ENCODE results near the gene CLASP2.
"Not testable (repeated sequence)": the region's sequence is repeated elsewhere in the genome, so short reads cannot be mapped to it uniquely, and the experiment has no call there.

CLASP2 gene

GRCh38 chr3:33699275-33699674 lies 18.8 kb downstream of the CLASP2 start:
- H3K4me3 ChIP-seq (replicated peaks; ENCODE audit: low read depth, low read length), result no peak overlapping the region
- DNase-seq (ENCODE audit: low read depth), result no peak
- TF ChIP-seq CTCF (IDR thresholded peaks at IDR 0.05; ENCODE audit: low read length, missing control alignments), result no peak

- no peak for TF ChIP-seq CTCF (IDR thresholded peaks at IDR 0.05; ENCODE audit: low read length, missing control alignments)
- no peak for DNase-seq (ENCODE audit: low read depth)
- no peak overlapping the region for H3K4me3 ChIP-seq (replicated peaks; ENCODE audit: low read depth, low read length)
Measured at GRCh38 chr3:33694944-33695343, 23.1 kb downstream of the CLASP2 start.

GRCh38 chr3:33690341-33690740 lies 27.7 kb downstream of the CLASP2 start:
- no peak for DNase-seq (ENCODE audit: low read depth)
- no peak overlapping the region for H3K4me3 ChIP-seq (replicated peaks; ENCODE audit: low read depth, low read length)
- TF ChIP-seq CTCF (IDR thresholded peaks at IDR 0.05; ENCODE audit: low read length, missing control alignments), result no peak

GRCh38 chr3:33687406-33688010 lies 30.5 kb downstream of the CLASP2 start:
- no peak overlapping the region for H3K4me3 ChIP-seq (replicated peaks; ENCODE audit: low read depth, low read length)
- no peak for TF ChIP-seq CTCF (IDR thresholded peaks at IDR 0.05; ENCODE audit: low read length, missing control alignments)
- DNase-seq (ENCODE audit: low read depth), result peak; percentile 53

- no peak for DNase-seq (ENCODE audit: low read depth)
- no peak for TF ChIP-seq CTCF (IDR thresholded peaks at IDR 0.05; ENCODE audit: low read length, missing control alignments)
- H3K4me3 ChIP-seq (replicated peaks; ENCODE audit: low read depth, low read length), result no peak overlapping the region
Measured at GRCh38 chr3:33682770-33683169, 35.3 kb downstream of the CLASP2 start.

GRCh38 chr3:33681667-33682066 lies 36.4 kb downstream of the CLASP2 start:
- DNase-seq (ENCODE audit: low read depth), result no peak
- no peak for TF ChIP-seq CTCF (IDR thresholded peaks at IDR 0.05; ENCODE audit: low read length, missing control alignments)
- no peak overlapping the region for H3K4me3 ChIP-seq (replicated peaks; ENCODE audit: low read depth, low read length)

- no peak for TF ChIP-seq CTCF (IDR thresholded peaks at IDR 0.05; ENCODE audit: low read length, missing control alignments)
- DNase-seq (ENCODE audit: low read depth), result no peak
- no peak overlapping the region for H3K4me3 ChIP-seq (replicated peaks; ENCODE audit: low read depth, low read length)
Measured at GRCh38 chr3:33678073-33678472, 40.0 kb downstream of the CLASP2 start.

GRCh38 chr3:33673436-33673835 lies 44.6 kb downstream of the CLASP2 start:
- H3K4me3 ChIP-seq (replicated peaks; ENCODE audit: low read depth, low read length); DNase-seq (ENCODE audit: low read depth): not testable (repeated sequence)

All from fibroblast of pulmonary artery (primary cell).